ENCODE results near the gene ANO5.

DNA sequence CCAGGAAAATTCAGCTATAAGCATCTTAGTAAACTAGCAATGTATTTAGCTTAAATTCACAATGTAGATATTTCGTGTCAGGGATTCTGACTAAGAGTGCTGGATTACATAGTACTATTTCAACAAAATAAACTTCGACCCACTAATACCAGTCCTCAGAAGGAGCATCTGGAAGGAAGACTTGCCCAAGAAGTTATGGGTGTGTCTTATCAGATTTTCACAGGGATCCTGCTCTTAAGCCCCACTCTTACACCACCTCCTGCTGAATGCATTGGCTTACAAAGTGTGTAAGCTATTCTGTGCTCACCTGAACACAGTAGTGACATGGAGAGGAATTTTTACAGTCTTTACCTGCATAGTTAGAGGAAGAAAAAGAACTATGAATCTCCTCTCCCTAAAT lies 35.4 kb upstream of the ANO5 start:
- TF ChIP-seq, protein P1, sequence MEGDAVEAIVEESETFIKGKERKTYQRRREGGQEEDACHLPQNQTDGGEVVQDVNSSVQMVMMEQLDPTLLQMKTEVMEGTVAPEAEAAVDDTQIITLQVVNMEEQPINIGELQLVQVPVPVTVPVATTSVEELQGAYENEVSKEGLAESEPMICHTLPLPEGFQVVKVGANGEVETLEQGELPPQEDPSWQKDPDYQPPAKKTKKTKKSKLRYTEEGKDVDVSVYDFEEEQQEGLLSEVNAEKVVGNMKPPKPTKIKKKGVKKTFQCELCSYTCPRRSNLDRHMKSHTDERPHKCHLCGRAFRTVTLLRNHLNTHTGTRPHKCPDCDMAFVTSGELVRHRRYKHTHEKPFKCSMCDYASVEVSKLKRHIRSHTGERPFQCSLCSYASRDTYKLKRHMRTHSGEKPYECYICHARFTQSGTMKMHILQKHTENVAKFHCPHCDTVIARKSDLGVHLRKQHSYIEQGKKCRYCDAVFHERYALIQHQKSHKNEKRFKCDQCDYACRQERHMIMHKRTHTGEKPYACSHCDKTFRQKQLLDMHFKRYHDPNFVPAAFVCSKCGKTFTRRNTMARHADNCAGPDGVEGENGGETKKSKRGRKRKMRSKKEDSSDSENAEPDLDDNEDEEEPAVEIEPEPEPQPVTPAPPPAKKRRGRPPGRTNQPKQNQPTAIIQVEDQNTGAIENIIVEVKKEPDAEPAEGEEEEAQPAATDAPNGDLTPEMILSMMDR (IDR thresholded peaks at IDR 0.05) = no peak
- no peak for TF ChIP-seq POLR2A (IDR thresholded peaks at IDR 0.05)
